Ishikawa (cell line): Measurements from ENCODE around the gene ADAM33.

ENCODE experiments used
- CEBPB ChIP-seq: IDR thresholded peaks from 2 replicates; pipeline ENCODE4 v1.6.1; 2012
- MAX ChIP-seq: IDR thresholded peaks from 2 replicates; pipeline ENCODE4 v1.6.1; 2012
- TEAD4 ChIP-seq: IDR thresholded peaks from 2 replicates; pipeline ENCODE4 v1.6.1; 2012

- no peak for TF ChIP-seq TEAD4
- TF ChIP-seq CEBPB: no peak
- TF ChIP-seq MAX: no peak
These were observed 23.7 kb upstream of the ADAM33 start for GRCh38 chr20:3705491-3705969.
